Fibroblast of pulmonary artery (primary cell): Measurements from ENCODE around the gene GALNT18.

Source experiments
- DNase-seq: peaks from one replicate; pipeline ENCODE4 v3.0.0-alpha.2; 2010; ENCODE audit warnings: low read depth
- H3K4me3 ChIP-seq: replicated peaks from 2 replicates; pipeline ENCODE4 v1.5.1; 2011; ENCODE audit warnings: low read depth, mild to moderate bottlenecking, control low read depth, low read length, moderate library complexity
- CTCF ChIP-seq: IDR thresholded peaks from 2 replicates; pipeline ENCODE4 v1.5.1; 2011; ENCODE audit warnings: mild to moderate bottlenecking, control low read depth, low read length, inconsistent platforms; ENCODE audit errors: missing control alignments

The GALNT18 gene

GRCh38 chr11:11253995-11254394, 367.8 kb downstream of the GALNT18 start:
- no peak for TF ChIP-seq CTCF
- DNase-seq: no peak
- H3K4me3 ChIP-seq: no peak overlapping the region

DNA sequence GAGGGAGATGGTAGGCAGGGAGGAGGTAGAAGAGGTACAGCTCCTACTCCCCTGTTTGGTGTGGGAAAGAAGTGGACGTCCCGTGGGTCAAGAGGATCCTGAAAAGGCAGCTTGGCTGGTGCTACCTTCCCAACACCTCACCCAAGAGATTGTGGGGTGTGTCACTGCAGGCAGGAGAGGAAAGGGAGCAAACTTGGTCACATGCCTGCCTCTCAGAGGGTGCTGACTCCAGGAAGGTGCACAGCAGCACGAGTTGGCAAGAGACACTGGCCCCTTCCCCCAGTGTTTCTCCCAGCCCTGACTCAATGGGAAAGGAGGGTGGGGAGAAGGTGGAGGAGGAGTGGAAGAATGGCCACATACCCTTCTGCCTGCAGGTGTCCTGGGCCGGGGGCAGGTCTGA, 368.3 kb downstream of the GALNT18 start:
- no peak for TF ChIP-seq CTCF
- DNase-seq: no peak
- H3K4me3 ChIP-seq: no peak overlapping the region

- TF ChIP-seq CTCF: no peak
- no peak overlapping the region for H3K4me3 ChIP-seq
- DNase-seq: no peak
Measured at GRCh38 chr11:11252403-11252802, 369.4 kb downstream of the GALNT18 start.

DNA sequence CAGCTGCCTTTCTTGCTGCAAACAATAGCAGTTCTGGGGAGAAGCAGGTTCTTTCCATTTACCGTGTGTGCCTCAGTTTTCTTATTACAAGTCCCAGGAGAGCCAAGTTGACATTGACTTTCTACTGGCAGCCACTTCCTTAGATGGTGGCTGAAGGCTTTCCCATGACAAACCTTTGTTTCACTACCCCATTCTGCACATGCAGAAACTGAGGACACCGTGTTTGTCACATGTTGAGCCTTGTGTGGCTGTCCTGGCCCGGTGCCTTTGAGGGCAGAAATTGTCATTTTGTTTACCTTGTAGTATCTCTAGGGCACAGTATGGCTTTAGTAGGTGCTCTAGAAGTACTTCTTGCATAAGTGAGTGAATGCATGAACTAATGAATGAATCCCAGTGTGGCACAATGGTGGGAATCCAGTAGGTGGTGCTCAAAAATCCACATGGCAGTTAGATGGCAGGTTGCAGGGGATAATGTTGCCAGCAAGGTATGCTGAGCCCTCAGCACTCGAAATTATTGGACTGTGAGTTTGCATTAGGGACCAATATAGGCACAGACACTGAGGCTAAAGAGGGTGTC, 370.3 kb downstream of the GALNT18 start:
- no peak overlapping the region for H3K4me3 ChIP-seq
- no peak for TF ChIP-seq CTCF
- DNase-seq: no peak

DNA sequence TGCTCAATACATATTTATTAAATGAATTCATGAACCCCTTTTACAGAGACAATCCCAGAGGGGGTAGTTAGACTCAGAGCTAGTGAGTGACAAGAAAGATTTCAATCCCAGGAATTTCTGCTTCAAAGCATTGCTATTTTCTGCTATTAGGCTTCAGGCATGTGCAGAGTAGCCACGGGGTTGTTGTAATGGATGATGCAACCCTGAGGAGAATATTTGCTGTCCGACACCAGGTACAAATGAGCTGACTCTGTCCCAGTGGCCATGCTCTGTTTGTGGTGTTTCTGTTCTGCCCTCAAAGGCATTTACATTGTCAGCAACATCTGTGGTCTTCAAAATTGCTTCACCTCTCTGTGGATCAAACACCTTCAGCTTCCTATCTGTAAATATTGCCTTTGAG, 371.3 kb downstream of the GALNT18 start:
- H3K4me3 ChIP-seq: no peak overlapping the region
- no peak for DNase-seq
- TF ChIP-seq CTCF: no peak

GRCh38 chr11:11247576-11247975, 374.2 kb downstream of the GALNT18 start:
- TF ChIP-seq CTCF: no peak
- no peak overlapping the region for H3K4me3 ChIP-seq
- DNase-seq: no peak

DNA sequence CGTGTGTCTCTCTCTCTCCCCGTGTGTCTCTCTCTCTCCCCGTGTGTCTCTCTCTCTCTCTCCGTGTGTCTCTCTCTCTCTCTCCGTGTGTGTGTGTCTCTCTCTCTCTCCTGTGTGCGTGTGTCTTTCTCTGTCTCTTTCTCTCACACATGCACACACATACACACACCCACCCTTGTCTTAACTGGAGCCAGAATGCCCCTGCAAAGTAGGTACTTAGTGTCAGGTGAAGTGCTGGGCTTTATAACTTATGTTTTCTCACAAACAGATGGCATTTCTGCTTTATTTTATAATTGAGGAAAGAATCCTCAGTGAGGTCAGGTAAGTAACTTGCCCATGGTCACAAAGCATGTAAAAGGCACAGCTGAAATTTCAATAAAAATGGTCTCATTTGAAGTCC, 374.7 kb downstream of the GALNT18 start:
- TF ChIP-seq CTCF: no peak
- no peak for DNase-seq
- no peak overlapping the region for H3K4me3 ChIP-seq
